Body of pancreas (tissue), 4 donors: ENCODE measurements around the gene FAM83E. TPM values are rescaled to one million over a fixed set of nuclear protein-coding genes. Genes with fewer than 3 reads are reported as not detected.

Experiments
- ATAC-seq: fragments of 150-250 bp; one replicate; pipeline ENCODE4 v1.9.1; 2016
- DNase-seq, 4 donors: peaks; one replicate each; pipeline ENCODE4 v3.0.0-alpha.2; 2019
- H3K27ac ChIP-seq, 4 donors: fragments of 200-600 bp; sonication (generic); 1 replicate in 3 of 4; 2 replicates in 1 of 4; pipeline versions ENCODE4 v1.5.1 to v1.6.1; 2016 to 2019; ENCODE audit warnings: mild to moderate bottlenecking in 1 of 4, mixed read lengths in 1 of 4, moderate library complexity in 1 of 4
- H3K27me3 ChIP-seq, 2 donors: fragments of 200-600 bp; sonication (generic); one replicate each; pipeline ENCODE4 v1.6.0; 2016; ENCODE audit warnings: mild to moderate bottlenecking in 1 of 2
- H3K36me3 ChIP-seq, 2 donors: fragments of 200-600 bp; sonication (generic); replicated peaks in 1 of 2; 2 replicates each; pipeline ENCODE4 v1.5.1; 2016; ENCODE audit warnings: low read depth in 2 of 2; ENCODE audit not compliant: insufficient read depth in 1 of 2
- H3K4me1 ChIP-seq: fragments of 200-600 bp; sonication (generic); one replicate; pipeline ENCODE4 v1.6.0; 2016
- H3K4me3 ChIP-seq, 2 donors: fragments of 200-600 bp; sonication (generic); 1 replicate in 1 of 2; 2 replicates in 1 of 2; pipeline ENCODE4 v1.5.1; 2016 to 2019
- H3K9me3 ChIP-seq, 3 donors: fragments of 200-600 bp; sonication (generic); 1 replicate in 2 of 3; 2 replicates in 1 of 3; pipeline ENCODE4 v1.5.1; 2016
- CTCF ChIP-seq, 7 experiments: fragments of 450-650 bp in 4 of 7; fragments of 200-600 bp in 3 of 7; sonication (generic) in 3 of 7; IDR thresholded peaks; one replicate each; pipeline ENCODE4 v1.5.1; 2016 to 2019; ENCODE audit warnings: antibody characterized with exemption in 7 of 7
- POLR2A ChIP-seq, 3 donors: fragments of 450-650 bp; IDR thresholded peaks; one replicate each; pipeline ENCODE4 v1.6.1; 2016; ENCODE audit warnings: antibody characterized with exemption in 3 of 3, mild to moderate bottlenecking in 2 of 3
- WGBS, 2 donors: methylation state at CpG; one replicate each; pipeline ENCODE4 v1.1.5; 2017; 5-methylcytosine and 5-hydroxymethylcytosine counted together
- intact Hi-C: fragments of 100-400 bp; cut with DNase I; formaldehyde crosslinking; loops from one replicate; pipeline ENCODE4 v1.15.1; 2023
- total RNA-seq, 2 donors: library from RNA; depleted of rRNA; stranded (reverse); fragments of >200 nt; gene quantifications; one replicate each; pipeline ENCODE4 v1.1.0, GENCODE V29; 2016

FAM83E gene
- total RNA-seq: 1 to 10 TPM in 1 of 2 donors, under 1 TPM in 1; 0.33 to 4.2 TPM

GRCh38 chr19:48614436-48615230, at the start of gene FAM83E:
FAM83E (minus strand) TSS chr19:48615076; CDS start chr19:48613372, 1,704 bp downstream.
- Histone ChIP-seq H3K4me1 (peaks cover 36% of the 10 kb centered on the region), H3K27me3 (no peaks in the 10 kb centered on the region), H3K9me3 (no peaks in the 10 kb centered on the region), H3K27ac (peak within 1 kb of the TSS in 2 of 4 donors; percentile 26 to 71), H3K36me3 (peaks cover 12 to 16% of the 10 kb centered on the region in 2 donors), H3K4me3 (no peak within 1 kb of the TSS)
- WGBS, 2 donors: 43 to 47% methylated on average over 22 to 31 of the region's 31 CpGs
- no peak for ATAC-seq
- intact Hi-C loops: no loop called here
- peak in 2 of 4 donors; percentile 70 to 75 for DNase-seq
- TF ChIP-seq POLR2A (IDR thresholded peaks at IDR 0.05) (peak in 2 of 3 donors; percentile 25), CTCF (IDR thresholded peaks at IDR 0.05) (peak in 1 of 7 experiments; percentile 24)

GRCh38 chr19:48664476-48664875, 49.6 kb upstream of the FAM83E start:
- ATAC-seq (no peak), DNase-seq (no peak)
- Histone ChIP-seq H3K36me3 (no peaks in the 10 kb centered on the region), H3K9me3 (no peaks in the 10 kb centered on the region), H3K27me3 (no peaks in the 10 kb centered on the region), H3K4me3 (no peak overlapping the region), H3K4me1 (peaks cover 11% of the 10 kb centered on the region), H3K27ac (no peak overlapping the region)
- WGBS, 2 donors: 89 to 100% methylated on average over 1 to 14 of the region's 14 CpGs
- TF ChIP-seq CTCF (IDR thresholded peaks at IDR 0.05) (no peak), POLR2A (IDR thresholded peaks at IDR 0.05) (no peak)
- intact Hi-C loops: no loop called here

- ATAC-seq: no peak
- Histone ChIP-seq H3K27ac (no peak overlapping the region), H3K4me1 (peaks cover 11% of the 10 kb centered on the region), H3K4me3 (no peak overlapping the region), H3K36me3 (no peaks in the 10 kb centered on the region), H3K27me3 (no peaks in the 10 kb centered on the region), H3K9me3 (no peaks in the 10 kb centered on the region)
- DNase-seq: no peak
- TF ChIP-seq POLR2A (IDR thresholded peaks at IDR 0.05) (no peak), CTCF (IDR thresholded peaks at IDR 0.05) (no peak)
- intact Hi-C loops: no loop called here
- 90 to 91% methylated on average over 4 of the region's 4 CpGs for WGBS, 2 donors
Observed at GRCh38 chr19:48663667-48664066, 48.8 kb upstream of the FAM83E start.

- peaks cover 11% of the 10 kb centered on the region for H3K4me1 ChIP-seq
- WGBS, 2 donors: 80 to 87% methylated on average over 2 to 50 of the region's 50 CpGs
- H3K4me3 ChIP-seq: no peak overlapping the region
- ATAC-seq (no peak), DNase-seq (no peak)
- TF ChIP-seq POLR2A (IDR thresholded peaks at IDR 0.05): no peak
- no peak for TF ChIP-seq CTCF (IDR thresholded peaks at IDR 0.05)
- H3K36me3 ChIP-seq: no peaks in the 10 kb centered on the region
- intact Hi-C loops: no loop called here
- no peak overlapping the region for H3K27ac ChIP-seq
- H3K27me3 ChIP-seq: no peaks in the 10 kb centered on the region
- no peaks in the 10 kb centered on the region for H3K9me3 ChIP-seq
Observed at GRCh38 chr19:48661711-48662090, 46.8 kb upstream of the FAM83E start.
